ENCODE results near the gene CD8B2. TPM values are rescaled to one million over a fixed set of nuclear protein-coding genes. Genes with fewer than 3 reads are reported as not detected.
"Not testable (repeated sequence)": the region's sequence is repeated elsewhere in the genome, so short reads cannot be mapped to it uniquely, and the experiment has no call there.

CD8B2 gene
- not detected for total RNA-seq
- long read RNA-seq, result 0 reads

DNA sequence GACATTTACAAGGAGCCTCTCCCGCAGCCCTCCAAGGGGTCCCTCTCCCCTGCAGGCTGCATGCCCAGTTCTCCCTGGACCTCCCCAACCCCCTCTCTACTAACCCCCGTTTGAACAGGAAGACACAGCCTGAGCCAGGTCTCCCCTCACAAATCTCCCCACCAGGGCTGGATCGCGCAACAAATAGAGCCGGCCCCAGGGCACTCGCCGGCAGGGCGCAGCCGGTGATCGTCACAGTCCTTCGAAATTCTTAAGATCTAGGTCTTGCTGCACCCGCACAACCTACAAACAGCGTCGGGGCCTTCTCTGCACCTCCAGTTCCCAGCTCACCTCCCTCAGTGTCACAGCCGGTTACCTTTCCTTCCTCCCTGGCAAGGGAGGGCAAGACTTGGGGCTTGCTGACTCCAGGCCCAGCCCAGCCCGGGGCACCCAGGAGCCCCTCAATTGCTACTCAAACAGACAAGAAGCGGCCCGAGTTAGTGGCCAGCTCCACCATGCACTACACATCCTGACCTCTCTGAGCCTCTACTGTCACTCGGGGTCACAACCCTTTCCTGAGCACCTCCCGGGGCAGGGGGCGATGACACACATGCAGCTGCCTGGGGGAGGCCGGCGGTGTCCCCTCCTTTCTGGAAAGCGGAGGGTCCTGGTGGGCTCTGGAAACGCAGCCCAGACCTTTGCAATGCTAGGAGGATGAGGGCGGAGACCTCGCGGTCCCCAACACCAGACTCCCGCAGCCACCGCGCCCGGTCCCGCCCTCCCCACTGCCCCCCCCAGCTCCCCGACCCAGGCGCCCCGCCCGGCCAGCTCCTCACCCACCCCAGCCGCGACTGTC is at the start of gene CD8B2:
TSS of gene CD8B2 (plus strand) at position 814 of the 835 bp plus-strand sequence. CDS start 63 bp downstream, outside the sequence.
- 10% methylated on average over 4 of the region's 39 CpGs for WGBS (ENCODE audit: insufficient coverage, low coverage, low lambda C conversion rate, missing lambda C conversion rate)

DNA sequence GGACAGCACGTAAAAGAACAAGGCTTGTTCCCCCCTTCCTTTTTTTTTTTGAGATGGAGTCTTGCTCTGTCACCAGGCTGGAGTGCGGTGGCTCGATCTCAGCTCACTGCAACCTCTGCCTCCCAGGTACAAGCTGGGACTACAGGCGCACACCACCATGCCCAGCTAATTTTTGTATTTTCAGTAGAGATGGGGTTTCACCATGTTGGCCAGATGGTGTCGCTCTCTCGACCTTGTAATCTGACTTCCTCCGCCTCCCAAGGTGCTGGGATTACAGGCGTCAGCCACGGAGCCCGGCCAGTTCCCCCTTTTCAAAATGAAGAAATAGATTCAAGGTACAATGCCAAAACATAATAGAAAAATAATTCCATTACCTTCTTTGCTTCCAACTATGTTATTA is 25.3 kb upstream of the CD8B2 start:
- intact Hi-C loops (cut with DNase I); H3K4me3 ChIP-seq; H3K9me3 ChIP-seq; H3K27me3 ChIP-seq; H3K4me1 ChIP-seq; ATAC-seq; H3K27ac ChIP-seq; DNase-seq; H3K36me3 ChIP-seq: not testable (repeated sequence)
- TF ChIP-seq, protein P1, sequence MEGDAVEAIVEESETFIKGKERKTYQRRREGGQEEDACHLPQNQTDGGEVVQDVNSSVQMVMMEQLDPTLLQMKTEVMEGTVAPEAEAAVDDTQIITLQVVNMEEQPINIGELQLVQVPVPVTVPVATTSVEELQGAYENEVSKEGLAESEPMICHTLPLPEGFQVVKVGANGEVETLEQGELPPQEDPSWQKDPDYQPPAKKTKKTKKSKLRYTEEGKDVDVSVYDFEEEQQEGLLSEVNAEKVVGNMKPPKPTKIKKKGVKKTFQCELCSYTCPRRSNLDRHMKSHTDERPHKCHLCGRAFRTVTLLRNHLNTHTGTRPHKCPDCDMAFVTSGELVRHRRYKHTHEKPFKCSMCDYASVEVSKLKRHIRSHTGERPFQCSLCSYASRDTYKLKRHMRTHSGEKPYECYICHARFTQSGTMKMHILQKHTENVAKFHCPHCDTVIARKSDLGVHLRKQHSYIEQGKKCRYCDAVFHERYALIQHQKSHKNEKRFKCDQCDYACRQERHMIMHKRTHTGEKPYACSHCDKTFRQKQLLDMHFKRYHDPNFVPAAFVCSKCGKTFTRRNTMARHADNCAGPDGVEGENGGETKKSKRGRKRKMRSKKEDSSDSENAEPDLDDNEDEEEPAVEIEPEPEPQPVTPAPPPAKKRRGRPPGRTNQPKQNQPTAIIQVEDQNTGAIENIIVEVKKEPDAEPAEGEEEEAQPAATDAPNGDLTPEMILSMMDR (IDR thresholded peaks at IDR 0.05), result peak in 1 of 4 donors; percentile 5
- WGBS (ENCODE audit: insufficient coverage, low coverage, low lambda C conversion rate, missing lambda C conversion rate), result 23% methylated on average over 7 of the region's 10 CpGs

More for the DNA sequence above, at the start of gene CD8B2:
- intact Hi-C loops (cut with DNase I); H3K36me3 ChIP-seq; H3K4me1 ChIP-seq; H3K4me3 ChIP-seq; H3K9me3 ChIP-seq; H3K27ac ChIP-seq; H3K27me3 ChIP-seq; DNase-seq: not testable (repeated sequence)
- peak in 1 of 4 donors; percentile 31 for ATAC-seq

DNA sequence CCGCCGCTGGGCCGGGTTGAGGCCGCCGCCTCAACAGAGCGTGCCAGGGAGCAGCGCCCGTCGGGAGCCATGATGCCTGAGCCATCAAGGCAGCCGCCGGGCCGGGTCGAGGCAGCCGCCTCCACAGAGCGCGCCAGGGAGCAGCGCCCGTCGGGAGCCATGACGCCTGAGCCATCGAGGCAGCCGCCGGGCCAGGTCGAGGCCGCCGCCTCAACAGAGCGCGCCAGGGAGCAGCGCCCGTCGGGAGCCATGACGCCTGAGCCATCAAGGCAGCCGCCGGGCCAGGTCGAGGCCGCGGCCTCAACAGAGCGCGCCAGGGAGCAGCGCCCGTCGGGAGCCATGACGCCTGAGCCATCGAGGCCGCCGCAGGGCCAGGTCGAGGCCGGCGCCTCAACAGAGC is 19.6 kb upstream of the CD8B2 start:
- intact Hi-C loops (cut with DNase I); H3K4me1 ChIP-seq; H3K27me3 ChIP-seq; ATAC-seq; H3K4me3 ChIP-seq; H3K36me3 ChIP-seq; H3K27ac ChIP-seq; H3K9me3 ChIP-seq; DNase-seq: not testable (repeated sequence)
- 89% methylated on average over 18 of the region's 49 CpGs for WGBS (ENCODE audit: insufficient coverage, low coverage, low lambda C conversion rate, missing lambda C conversion rate)

DNA sequence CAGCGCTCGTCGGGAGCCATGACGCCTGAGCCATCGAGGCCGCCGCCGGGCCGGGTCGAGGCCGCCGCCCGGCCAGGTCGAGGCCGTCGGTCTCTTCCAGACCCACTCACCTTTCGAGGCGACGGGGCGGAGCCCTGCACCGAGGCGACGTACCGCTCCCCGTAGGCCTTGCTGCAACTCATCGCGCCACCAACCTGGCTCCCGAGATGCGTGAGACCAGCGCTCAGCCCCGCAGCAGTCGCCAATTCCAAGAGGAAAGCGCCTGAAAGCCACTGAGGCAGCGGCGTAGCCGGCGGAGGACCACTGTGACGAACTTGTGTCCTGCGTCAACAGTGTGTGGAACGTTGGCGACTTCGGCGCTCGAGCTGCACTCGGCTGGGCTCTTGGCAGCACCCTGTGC is 19.1 kb upstream of the CD8B2 start, which contains the start of gene RGPD3:
TSS of gene RGPD3 (minus strand) at position 307 of the 400 bp plus-strand sequence. CDS start at position 182, 125 bp downstream.
- H3K9me3 ChIP-seq; ATAC-seq; DNase-seq; H3K36me3 ChIP-seq; H3K27ac ChIP-seq; H3K4me1 ChIP-seq; H3K27me3 ChIP-seq; intact Hi-C loops (cut with DNase I); H3K4me3 ChIP-seq: not testable (repeated sequence)
- WGBS (ENCODE audit: insufficient coverage, low coverage, low lambda C conversion rate, missing lambda C conversion rate), result 85% methylated on average over 6 of the region's 45 CpGs

DNA sequence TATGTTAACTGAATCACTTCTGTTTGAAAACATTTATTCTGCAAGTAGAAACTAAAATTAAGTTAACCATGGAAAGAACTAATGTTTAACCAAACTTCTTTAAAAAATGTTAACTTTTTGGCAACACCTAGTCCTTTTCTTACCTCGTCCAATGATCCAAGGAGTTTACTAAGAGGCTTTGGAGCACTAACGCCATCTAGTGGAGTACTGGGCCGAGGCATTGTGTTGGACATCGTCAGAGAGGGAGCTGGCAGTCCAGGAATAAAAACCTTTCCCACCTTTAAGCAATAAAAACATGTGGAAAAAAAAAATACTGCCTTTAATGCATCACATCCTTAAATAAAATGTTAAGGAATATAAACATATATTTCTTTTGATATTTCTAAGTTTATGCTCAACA is 16.5 kb upstream of the CD8B2 start:
- H3K27me3 ChIP-seq; H3K36me3 ChIP-seq; H3K27ac ChIP-seq; H3K4me3 ChIP-seq; H3K4me1 ChIP-seq; intact Hi-C loops (cut with DNase I); H3K9me3 ChIP-seq: not testable (repeated sequence)
- DNase-seq (peak in 2 of 3 donors; percentile 37 to 52), ATAC-seq (peak; percentile 66 to 85 (median 82))
- 0% methylated on average over 3 of the region's 4 CpGs for WGBS (ENCODE audit: insufficient coverage, low coverage, low lambda C conversion rate, missing lambda C conversion rate)
- TF ChIP-seq, protein P1 (IDR thresholded peaks at IDR 0.05), result peak in 3 of 4 donors; percentile 35 to 43 (median 39)

DNA sequence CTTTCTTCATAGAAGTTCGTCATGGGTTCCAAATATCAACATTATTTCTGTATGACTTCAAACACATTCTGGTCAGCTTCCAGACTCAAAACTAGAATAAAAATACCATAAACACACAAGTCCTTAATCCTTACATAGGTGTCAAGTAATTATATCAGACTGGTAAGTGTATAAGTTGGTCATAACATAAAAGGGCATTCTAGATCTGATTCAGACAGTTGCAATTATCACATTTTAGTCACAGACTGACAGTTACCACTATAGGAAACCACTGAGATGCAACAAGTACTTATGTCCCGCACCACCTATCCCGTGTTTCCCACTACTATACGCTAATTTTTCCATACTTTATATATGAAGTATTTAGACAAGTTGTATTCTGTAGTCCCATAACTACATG is 9.5 kb upstream of the CD8B2 start:
- H3K36me3 ChIP-seq; H3K9me3 ChIP-seq; intact Hi-C loops (cut with DNase I); H3K27me3 ChIP-seq; ATAC-seq; DNase-seq; H3K4me3 ChIP-seq; H3K4me1 ChIP-seq; H3K27ac ChIP-seq: not testable (repeated sequence)
- WGBS (ENCODE audit: insufficient coverage, low coverage, low lambda C conversion rate, missing lambda C conversion rate), result 67% methylated on average over 1 of the region's 4 CpGs

DNA sequence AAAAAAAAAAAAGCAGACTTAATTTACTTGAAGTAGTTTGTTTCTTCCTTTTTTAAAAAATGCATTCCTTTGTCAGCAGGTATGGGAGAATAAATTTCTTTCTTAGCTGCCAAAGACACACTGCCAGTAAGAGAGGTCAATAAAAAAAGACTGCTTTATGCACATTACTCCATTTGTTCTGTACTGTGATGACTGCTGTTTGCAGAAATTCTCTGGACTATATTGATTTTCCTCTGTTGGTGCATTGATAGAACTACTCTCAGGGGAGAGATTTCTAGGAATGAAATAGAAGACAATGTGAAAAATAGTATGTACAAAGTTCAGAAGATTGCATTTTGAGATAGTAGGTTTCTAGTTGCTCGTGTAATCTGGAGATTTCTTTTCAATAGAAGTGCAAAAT is 7.6 kb upstream of the CD8B2 start:
- H3K36me3 ChIP-seq; H3K4me1 ChIP-seq; H3K27ac ChIP-seq; H3K4me3 ChIP-seq; DNase-seq; H3K27me3 ChIP-seq; H3K9me3 ChIP-seq; intact Hi-C loops (cut with DNase I): not testable (repeated sequence)
- ATAC-seq, result peak in 1 of 4 donors; percentile 27
- WGBS (ENCODE audit: insufficient coverage, low coverage, low lambda C conversion rate, missing lambda C conversion rate), result no CpG with 5 or more reads among the region's 1 CpG

DNA sequence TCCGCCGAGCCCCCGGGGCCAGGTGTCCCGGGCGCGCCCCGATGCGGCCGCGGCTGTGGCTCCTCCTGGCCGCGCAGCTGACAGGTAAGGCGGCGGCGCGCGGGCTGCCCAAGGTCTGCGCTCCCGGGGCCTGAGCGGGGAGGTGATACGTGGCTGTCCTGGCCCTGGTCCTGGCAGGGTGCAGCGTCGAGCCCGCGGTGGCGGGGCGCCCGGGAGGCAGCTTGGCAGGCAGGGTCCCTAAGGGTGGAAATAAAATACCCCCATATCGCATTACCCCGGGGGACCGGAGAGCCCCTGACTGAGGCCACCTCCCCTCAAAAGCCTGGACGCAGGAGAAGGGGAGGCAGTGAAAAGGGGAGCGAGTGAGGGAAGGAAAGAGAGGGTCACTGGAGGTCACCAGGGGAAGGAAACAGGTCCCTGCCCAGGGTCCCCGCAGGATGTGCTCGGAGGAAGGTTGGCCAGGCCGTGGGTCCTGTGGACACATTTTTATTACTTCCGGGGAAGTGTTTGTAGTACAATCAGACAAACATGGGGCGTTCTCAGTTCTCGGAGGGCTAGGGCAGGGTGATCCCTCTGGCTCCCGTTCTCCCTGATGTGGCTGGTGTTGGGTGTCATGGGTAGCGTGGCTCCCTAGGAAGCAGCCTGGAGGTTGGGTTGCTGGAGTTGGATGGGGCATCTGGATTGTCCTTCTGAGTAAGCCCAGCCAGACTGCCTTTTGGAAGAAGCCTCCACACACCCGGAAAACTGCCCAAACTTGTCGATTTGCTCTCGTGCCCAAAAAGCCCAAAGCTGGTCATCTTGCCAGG is 425 bp downstream of the CD8B2 start:
- H3K36me3 ChIP-seq; H3K4me3 ChIP-seq; H3K4me1 ChIP-seq; H3K9me3 ChIP-seq; DNase-seq; H3K27ac ChIP-seq; intact Hi-C loops (cut with DNase I); H3K27me3 ChIP-seq: not testable (repeated sequence)
- peak in 1 of 4 donors; percentile 8 for ATAC-seq
- 23% methylated on average over 17 of the region's 44 CpGs for WGBS (ENCODE audit: insufficient coverage, low coverage, low lambda C conversion rate, missing lambda C conversion rate)

DNA sequence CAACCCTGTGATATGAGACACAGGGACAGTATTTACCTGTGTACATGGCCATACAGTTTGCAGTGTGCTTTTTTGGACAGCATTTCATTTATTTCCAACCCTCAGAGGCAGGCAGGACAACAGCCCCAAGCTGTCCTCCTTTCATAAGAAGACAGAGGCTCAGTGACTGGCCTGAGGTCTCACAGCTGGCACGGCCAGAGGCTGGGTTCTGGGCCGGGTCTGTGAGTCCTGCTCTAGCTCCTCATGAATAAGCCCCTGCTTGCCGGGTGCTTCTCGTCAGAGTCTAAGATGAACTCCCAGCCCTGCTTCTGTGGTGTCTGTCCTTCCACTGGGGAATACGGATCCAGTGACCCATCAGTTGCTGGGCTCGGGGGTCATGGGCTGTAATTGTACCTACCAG is 2.5 kb downstream of the CD8B2 start:
- H3K27me3 ChIP-seq; intact Hi-C loops (cut with DNase I); H3K27ac ChIP-seq; H3K4me1 ChIP-seq; H3K4me3 ChIP-seq; H3K36me3 ChIP-seq; ATAC-seq; DNase-seq; H3K9me3 ChIP-seq: not testable (repeated sequence)
- WGBS (ENCODE audit: insufficient coverage, low coverage, low lambda C conversion rate, missing lambda C conversion rate), result no CpG with 5 or more reads among the region's 6 CpGs
